ENCODE measurements around the gene DRP2.
"Not testable (repeated sequence)": the region's sequence is repeated elsewhere in the genome, so short reads cannot be mapped to it uniquely, and the experiment has no call there.

DNA sequence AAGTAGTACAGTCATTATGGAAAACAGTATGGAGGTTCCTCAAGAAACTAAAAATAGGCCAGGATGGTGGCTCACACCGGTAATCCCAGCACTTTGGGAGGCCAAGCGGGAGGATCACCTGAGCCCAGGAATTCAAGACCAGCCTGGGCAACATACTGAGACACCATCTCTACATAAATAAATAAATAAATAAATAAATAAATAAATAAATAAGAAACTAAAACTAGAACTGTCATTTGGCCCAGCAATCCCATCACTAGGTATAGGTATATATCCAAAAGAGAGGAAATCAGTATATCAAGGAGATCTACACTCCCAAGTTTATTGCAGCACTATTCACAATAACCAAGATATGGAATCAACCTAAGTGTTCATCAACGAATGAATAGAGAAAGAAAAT is 76.0 kb downstream of the DRP2 start:
- TF ChIP-seq, protein P1, sequence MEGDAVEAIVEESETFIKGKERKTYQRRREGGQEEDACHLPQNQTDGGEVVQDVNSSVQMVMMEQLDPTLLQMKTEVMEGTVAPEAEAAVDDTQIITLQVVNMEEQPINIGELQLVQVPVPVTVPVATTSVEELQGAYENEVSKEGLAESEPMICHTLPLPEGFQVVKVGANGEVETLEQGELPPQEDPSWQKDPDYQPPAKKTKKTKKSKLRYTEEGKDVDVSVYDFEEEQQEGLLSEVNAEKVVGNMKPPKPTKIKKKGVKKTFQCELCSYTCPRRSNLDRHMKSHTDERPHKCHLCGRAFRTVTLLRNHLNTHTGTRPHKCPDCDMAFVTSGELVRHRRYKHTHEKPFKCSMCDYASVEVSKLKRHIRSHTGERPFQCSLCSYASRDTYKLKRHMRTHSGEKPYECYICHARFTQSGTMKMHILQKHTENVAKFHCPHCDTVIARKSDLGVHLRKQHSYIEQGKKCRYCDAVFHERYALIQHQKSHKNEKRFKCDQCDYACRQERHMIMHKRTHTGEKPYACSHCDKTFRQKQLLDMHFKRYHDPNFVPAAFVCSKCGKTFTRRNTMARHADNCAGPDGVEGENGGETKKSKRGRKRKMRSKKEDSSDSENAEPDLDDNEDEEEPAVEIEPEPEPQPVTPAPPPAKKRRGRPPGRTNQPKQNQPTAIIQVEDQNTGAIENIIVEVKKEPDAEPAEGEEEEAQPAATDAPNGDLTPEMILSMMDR (conservative IDR thresholded peaks at IDR 0.05 in 1 of 2, IDR thresholded peaks at IDR 0.05 in 1 of 2; ENCODE audit: extremely low read depth in 1 of 2, insufficient read depth in 1 of 2, low read depth in 1 of 2, low read length in 2 of 2) = not testable (repeated sequence)
- not testable (repeated sequence) for TF ChIP-seq EZH2 (IDR thresholded peaks at IDR 0.05; ENCODE audit: borderline replicate concordance, low read length)
